GM03348 (cell line): ENCODE data around the gene FIP1L1.
"Not testable (repeated sequence)": the region's sequence is repeated elsewhere in the genome, so short reads cannot be mapped to it uniquely, and the experiment has no call there.

Experiments
- DNase-seq: peaks from one replicate; pipeline ENCODE4 v3.0.0; 2012; ENCODE audit warnings: low spot score

Gene FIP1L1

GRCh38 chr4:53376900-53377299, 541 bp upstream of the FIP1L1 start:
- no peak for DNase-seq

- DNase-seq = no peak
Measured at GRCh38 chr4:53378171-53378482, 686 bp downstream of the FIP1L1 start.

- DNase-seq = no peak
Measured at GRCh38 chr4:53380221-53380620, 2.8 kb downstream of the FIP1L1 start.

- not testable (repeated sequence) for DNase-seq
Measured at GRCh38 chr4:53409479-53409878, 32.0 kb downstream of the FIP1L1 start.

- no peak for DNase-seq
Measured at GRCh38 chr4:53419208-53419607, 41.8 kb downstream of the FIP1L1 start.

GRCh38 chr4:53421791-53422190, 44.4 kb downstream of the FIP1L1 start:
- no peak for DNase-seq

GRCh38 chr4:53422367-53422766, 44.9 kb downstream of the FIP1L1 start:
- no peak for DNase-seq

- DNase-seq = no peak
Measured at GRCh38 chr4:53424280-53424679, 46.8 kb downstream of the FIP1L1 start.

- DNase-seq = no peak
Measured at GRCh38 chr4:53427366-53427765, 49.9 kb downstream of the FIP1L1 start.

GRCh38 chr4:53431052-53431451, 53.6 kb downstream of the FIP1L1 start:
- no peak for DNase-seq

GRCh38 chr4:53432528-53433424, 55.3 kb downstream of the FIP1L1 start:
- no peak for DNase-seq

- DNase-seq = peak; percentile 31
Measured at GRCh38 chr4:53436251-53436650, 58.8 kb downstream of the FIP1L1 start.

- DNase-seq = no peak
Measured at GRCh38 chr4:53441564-53441963, 64.1 kb downstream of the FIP1L1 start.

- DNase-seq = no peak
Measured at GRCh38 chr4:53444954-53445353, 67.5 kb downstream of the FIP1L1 start.

GRCh38 chr4:53450773-53451172, 73.3 kb downstream of the FIP1L1 start:
- no peak for DNase-seq

GRCh38 chr4:53453385-53453784, 75.9 kb downstream of the FIP1L1 start:
- no peak for DNase-seq

GRCh38 chr4:53455766-53456165, 78.3 kb downstream of the FIP1L1 start:
- no peak for DNase-seq

GRCh38 chr4:53456178-53456577, 78.7 kb downstream of the FIP1L1 start:
- DNase-seq = no peak

- DNase-seq = peak; percentile 28
Measured at GRCh38 chr4:53459548-53459947, 82.1 kb downstream of the FIP1L1 start.

- no peak for DNase-seq
Measured at GRCh38 chr4:53461244-53461643, 83.8 kb downstream of the FIP1L1 start.

GRCh38 chr4:53463340-53463739, 85.9 kb downstream of the FIP1L1 start:
- no peak for DNase-seq

GRCh38 chr4:53465281-53465680, 87.8 kb downstream of the FIP1L1 start:
- DNase-seq = no peak

GRCh38 chr4:53465891-53466290, 88.5 kb downstream of the FIP1L1 start:
- DNase-seq = no peak

GRCh38 chr4:53466576-53466975, 89.1 kb downstream of the FIP1L1 start:
- DNase-seq = not testable (repeated sequence)
